GM18858 (cell line): Measurements from ENCODE around the gene CD82.

Source experiments
- ATAC-seq: cut with Tn5 transposase; IDR thresholded peaks from one replicate; pipeline ENCODE4 v1.9.1; 2021; ENCODE audit not compliant: unreplicated experiment

The CD82 gene

GRCh38 chr11:44598831-44599230 is 33.4 kb downstream of the CD82 start:
- no peak for ATAC-seq

DNA sequence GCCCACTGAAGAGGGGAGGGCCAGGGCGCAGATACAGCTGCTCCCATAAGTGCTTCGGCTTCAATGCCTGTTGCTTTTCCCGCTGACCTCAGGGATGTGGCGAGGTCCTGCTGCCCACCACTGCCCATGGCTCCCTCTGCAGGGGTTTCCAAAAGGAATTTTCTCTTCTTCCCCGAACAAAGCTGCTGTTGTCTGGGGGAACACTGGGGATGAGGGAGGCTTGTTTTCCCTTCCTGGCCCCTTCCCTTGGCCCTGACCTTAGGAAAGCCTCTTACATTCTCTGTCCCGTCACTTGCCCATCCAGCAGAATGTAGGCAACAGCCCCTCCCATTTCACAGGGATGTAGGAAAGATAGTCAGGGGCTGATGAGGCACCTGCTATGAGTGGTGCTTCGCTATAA is 34.8 kb downstream of the CD82 start:
- ATAC-seq, result no peak

DNA sequence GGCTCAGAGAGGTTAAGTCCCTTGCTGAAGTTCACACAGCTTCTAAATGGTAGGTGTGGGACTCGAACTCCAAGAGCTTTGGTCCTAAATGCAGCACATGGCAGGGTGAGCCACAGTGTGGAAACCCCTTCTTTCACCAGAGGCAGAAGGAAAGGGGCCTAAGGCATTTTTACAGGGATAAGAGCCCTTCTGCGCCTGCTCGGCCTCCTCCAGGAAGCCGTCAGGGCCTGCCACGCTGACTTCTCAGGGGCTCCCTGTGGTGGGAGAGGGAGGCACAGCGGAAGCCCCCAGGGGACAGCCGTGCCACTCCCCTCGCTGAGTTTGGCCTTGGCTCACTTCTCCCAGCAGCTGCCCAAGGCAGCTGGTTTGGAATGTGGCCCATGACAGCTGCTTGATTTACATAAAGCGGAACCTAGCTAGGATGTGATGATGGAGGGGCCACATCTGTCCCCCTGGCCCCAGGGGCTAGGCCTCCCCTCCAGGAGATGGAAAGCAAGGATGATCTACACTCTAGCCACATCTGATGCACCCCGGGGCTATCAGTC is 35.4 kb downstream of the CD82 start:
- ATAC-seq, result no peak

- no peak for ATAC-seq
Measured at GRCh38 chr11:44601471-44602370, 36.3 kb downstream of the CD82 start.

DNA sequence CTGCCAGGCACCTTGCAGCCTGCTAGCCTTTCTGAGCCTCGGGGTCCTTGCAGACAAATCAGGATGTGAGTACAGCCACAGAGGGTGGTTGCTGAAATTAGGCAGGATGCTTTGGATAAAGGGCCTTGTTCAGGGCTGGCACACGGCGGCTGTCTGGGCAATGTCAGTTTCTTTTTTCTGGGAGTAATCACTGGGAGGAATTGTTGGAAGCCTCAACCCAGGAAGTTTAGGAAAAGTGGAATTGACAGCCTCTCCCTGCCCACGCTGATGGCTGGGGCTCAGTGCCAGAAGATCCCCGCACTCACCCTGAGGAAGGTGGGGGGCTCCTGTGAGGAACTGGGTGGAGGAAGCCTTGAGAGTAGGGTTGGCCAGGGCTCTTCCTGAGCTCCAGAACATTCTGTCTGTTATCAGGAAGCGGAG is 37.4 kb downstream of the CD82 start:
- ATAC-seq, result no peak

GRCh38 chr11:44604171-44604581 is 38.7 kb downstream of the CD82 start:
- ATAC-seq, result no peak

DNA sequence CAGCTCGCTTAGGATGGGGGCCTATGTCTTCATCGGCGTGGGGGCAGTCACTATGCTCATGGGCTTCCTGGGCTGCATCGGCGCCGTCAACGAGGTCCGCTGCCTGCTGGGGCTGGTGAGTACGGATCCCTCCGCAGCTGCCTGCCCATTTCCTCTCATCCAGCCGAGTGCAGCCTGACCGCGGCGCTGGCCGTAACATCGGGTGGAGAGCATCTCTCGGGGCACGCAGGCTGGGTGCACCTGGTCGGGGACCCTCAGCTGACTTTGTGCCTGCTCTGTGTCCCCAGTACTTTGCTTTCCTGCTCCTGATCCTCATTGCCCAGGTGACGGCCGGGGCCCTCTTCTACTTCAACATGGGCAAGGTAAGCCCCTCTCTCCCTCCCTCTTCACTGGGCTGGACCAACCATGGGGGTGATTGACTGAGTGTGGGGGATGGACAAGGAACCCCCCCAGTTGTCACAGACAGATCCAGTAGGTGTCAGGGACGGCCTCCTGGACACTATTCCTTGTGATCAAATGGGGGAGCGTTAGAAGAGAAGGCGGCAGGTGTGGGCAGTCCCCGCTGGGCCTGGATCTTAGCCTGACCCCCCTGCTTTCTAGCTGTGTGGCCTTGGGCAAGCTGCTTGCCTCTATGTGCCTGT is 39.7 kb downstream of the CD82 start:
- no peak for ATAC-seq

DNA sequence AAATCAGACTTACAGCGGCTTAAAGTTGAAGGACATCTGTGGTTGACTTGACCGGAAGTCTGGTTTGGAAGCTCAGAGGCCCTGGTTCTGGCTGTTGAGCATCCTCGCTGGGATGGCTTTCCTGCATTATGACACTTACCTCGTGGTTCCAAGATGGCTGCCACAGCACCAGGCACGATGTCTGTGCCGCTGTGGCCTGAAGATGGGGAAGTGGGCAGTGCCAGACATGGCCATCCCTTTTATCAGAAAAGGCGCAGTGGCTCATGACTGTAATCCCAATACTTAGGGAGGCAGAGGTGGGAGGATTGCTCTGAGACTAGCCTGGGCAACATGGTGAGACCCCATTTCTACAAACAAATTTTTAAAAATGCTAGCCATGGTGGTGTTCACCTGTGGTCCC is 40.5 kb downstream of the CD82 start:
- no peak for ATAC-seq

- no peak for ATAC-seq
Measured at GRCh38 chr11:44606472-44606871, 41.0 kb downstream of the CD82 start.

DNA sequence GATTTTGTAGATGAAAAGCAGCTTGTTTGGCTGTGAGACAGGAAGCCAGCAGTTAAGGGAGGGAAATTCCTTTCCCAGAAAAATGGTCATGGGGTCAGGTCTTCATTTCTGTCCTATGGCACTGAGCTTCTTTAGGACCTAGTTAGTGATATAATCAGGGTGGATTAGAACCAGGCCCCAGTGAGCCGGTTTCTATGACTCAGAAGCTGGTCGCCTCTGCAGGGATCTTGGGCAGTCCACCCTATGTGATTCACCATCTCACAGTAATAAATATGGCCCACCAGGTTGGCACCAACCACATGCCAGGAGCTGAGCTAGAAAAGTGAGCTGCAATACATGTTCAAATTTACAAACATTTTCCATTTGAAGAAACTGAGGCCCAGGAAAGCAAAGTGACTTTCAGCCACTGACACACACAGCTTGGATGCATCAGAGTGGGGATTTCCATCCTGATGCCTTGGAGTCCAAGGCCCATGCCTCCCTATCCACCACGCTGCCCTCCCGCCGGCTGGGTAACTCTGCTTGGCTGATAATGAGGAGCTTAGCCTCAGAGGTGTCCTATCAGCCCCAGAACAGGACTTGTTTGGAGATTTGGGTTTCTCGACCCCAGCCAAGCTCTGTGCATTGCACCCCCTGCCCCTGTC is 42.0 kb downstream of the CD82 start:
- no peak for ATAC-seq

- ATAC-seq, result no peak
Measured at GRCh38 chr11:44607987-44608386, 42.5 kb downstream of the CD82 start.

- ATAC-seq, result no peak
Measured at GRCh38 chr11:44608651-44608990, 43.2 kb downstream of the CD82 start.

GRCh38 chr11:44608991-44609782 is 43.7 kb downstream of the CD82 start:
- ATAC-seq, result peak; percentile 45

- ATAC-seq, result no peak
Measured at GRCh38 chr11:44609783-44610155, 44.3 kb downstream of the CD82 start.

DNA sequence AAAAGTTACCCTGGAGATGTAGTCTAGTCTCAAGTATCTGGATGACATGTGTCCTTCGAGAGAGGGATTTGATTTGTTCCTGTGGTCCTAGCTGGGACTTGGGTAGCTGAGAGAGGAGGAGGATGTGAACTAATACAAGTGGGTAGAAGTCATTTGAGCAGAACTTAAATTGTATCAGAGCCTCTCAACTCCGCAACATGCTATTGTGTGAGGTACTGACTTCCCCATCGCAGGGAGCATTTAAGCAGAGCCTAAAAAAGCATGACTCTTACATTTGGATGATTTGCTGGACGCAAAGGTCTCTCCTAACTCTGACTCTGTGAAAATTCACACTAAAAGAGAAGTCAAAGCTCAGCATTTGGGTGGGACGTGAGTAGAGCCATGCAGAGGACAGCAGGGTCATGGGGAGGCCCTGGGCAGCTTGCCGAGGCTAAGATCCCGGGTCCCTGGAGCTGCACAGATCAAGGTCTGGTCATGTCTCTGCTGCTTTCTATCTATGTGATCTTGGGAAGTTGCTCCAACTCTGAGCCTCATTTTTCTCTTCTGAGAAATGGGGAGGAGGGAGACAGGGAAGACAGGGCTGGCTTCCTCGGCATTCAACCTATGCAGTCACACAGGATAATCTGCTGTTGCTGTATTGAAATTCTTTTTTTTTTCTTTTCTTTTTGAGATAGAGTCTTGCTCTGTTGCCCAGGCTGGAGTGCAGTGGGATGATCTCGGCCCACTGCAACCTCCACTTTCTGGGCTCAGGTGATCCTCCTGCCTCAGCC is 44.9 kb downstream of the CD82 start:
- ATAC-seq, result no peak

DNA sequence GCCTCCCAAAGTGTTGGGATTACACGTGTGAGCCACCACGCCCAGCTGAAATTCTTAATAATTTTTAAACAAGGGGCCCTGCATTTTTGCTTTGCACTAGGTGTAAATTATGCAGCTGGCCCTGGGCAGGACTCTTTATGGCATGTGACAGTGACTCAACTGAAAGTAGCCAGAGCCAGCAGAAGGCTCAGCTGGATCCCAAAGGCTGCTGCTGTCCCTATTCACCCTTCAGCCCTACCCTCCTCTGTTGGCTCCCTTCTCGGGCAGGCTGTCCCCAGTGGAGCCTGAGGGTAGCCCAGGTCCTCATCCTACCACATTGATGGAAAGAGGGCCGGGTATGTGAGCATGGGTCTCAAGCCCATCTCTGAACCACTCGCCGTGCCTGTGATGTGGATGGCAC is 45.6 kb downstream of the CD82 start:
- ATAC-seq, result no peak

- peak; percentile 37 for ATAC-seq
Measured at GRCh38 chr11:44611687-44612434, 46.4 kb downstream of the CD82 start.

GRCh38 chr11:44613153-44613552 is 47.7 kb downstream of the CD82 start:
- peak; percentile 25 for ATAC-seq

DNA sequence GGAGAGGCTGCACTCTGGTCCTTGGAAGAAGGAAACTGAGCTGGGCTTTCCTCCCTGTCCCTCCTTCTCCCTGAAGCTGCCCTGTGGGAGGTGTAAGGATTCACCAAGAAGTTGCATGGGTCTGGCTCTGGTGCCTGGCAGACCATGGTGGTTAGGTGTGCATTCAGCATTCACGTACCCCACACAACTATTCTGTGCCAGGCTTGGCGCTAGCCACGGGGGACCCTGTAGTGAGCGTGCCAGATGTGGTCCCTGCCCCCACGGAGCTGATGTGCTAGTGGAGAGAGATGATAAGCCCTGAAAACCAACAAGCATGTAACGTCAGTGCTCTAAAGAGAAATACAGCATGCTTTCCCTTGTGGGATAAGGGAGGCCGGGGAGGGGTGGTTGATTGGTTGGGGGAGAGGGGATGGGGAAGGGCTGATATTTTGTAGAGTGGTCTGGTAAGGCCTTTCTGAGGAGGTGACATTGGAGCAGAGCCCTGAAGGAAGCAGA is 48.9 kb downstream of the CD82 start:
- ATAC-seq, result no peak
